Measurements from ENCODE around the gene ERC2. TPM values are rescaled to one million over a fixed set of nuclear protein-coding genes. Genes with fewer than 3 reads are reported as not detected.

ERC2 gene
- total RNA-seq, 1 experiment from 2014 or later = 0.90 TPM

GRCh38 chr3:55583475-55583874 lies 884.8 kb downstream of the ERC2 start:
- Histone ChIP-seq H3K27me3 (replicated peaks; ENCODE audit: insufficient read depth, low read depth, low read length, poor library complexity) (no peaks in the 10 kb centered on the region), H3K4me3 (ENCODE audit: low read depth, low read length, poor library complexity, severe bottlenecking) (no peak overlapping the region), H3K36me3 (ENCODE audit: insufficient read depth, low read length, poor library complexity, severe bottlenecking) (no peaks in the 10 kb centered on the region), H3K4me1 (ENCODE audit: insufficient read depth, low read length, poor library complexity, severe bottlenecking) (peaks cover 19% of the 10 kb centered on the region), H3K27ac (ENCODE audit: low read depth, low read length, poor library complexity, severe bottlenecking) (peak overlapping the region; percentile 42), H3K9me3 (ENCODE audit: low read depth, low read length, poor library complexity, severe bottlenecking) (no peaks in the 10 kb centered on the region)
- BruUV-seq (replicated peaks) = no TSS peak
- ChIA-PET CTCF (interaction anchor here (1.3 kb wide), 1 partner anchor 440 kb away, joined by 6 read pairs; no protein-coding TSS in a partner anchor), POLR2A (ENCODE audit: low non-redundant PET) (no interaction called here)
- intact Hi-C loops (cut with micrococcal nuclease; ENCODE audit: unreplicated experiment) = no loop called here
- peak; percentile 64 for DNase-seq (ENCODE audit: low spot score)
- no peak for TF ChIP-seq CTCF (conservative IDR thresholded peaks at IDR 0.05; ENCODE audit: low read depth, low read length)
- no peak for TF ChIP-seq EZH2 (IDR thresholded peaks at IDR 0.05; ENCODE audit: borderline replicate concordance, low read depth, low read length, poor library complexity, severe bottlenecking)

GRCh38 chr3:55579496-55579895 lies 888.8 kb downstream of the ERC2 start:
- ChIA-PET CTCF (no interaction called here), POLR2A (ENCODE audit: low non-redundant PET) (no interaction called here)
- no peaks in the 10 kb centered on the region for H3K9me3 ChIP-seq (ENCODE audit: low read depth, low read length, poor library complexity, severe bottlenecking)
- BruUV-seq (replicated peaks) = no TSS peak
- peaks cover 7% of the 10 kb centered on the region for H3K4me1 ChIP-seq (ENCODE audit: insufficient read depth, low read length, poor library complexity, severe bottlenecking)
- TF ChIP-seq EZH2 (IDR thresholded peaks at IDR 0.05; ENCODE audit: borderline replicate concordance, low read depth, low read length, poor library complexity, severe bottlenecking) (no peak), CTCF (conservative IDR thresholded peaks at IDR 0.05; ENCODE audit: low read depth, low read length) (no peak)
- H3K27me3 ChIP-seq (replicated peaks; ENCODE audit: insufficient read depth, low read depth, low read length, poor library complexity) = no peaks in the 10 kb centered on the region
- no peak overlapping the region for H3K27ac ChIP-seq (ENCODE audit: low read depth, low read length, poor library complexity, severe bottlenecking)
- intact Hi-C loops (cut with micrococcal nuclease; ENCODE audit: unreplicated experiment) = no loop called here
- H3K4me3 ChIP-seq (ENCODE audit: low read depth, low read length, poor library complexity, severe bottlenecking) = no peak overlapping the region
- H3K36me3 ChIP-seq (ENCODE audit: insufficient read depth, low read length, poor library complexity, severe bottlenecking) = no peaks in the 10 kb centered on the region
- DNase-seq (ENCODE audit: low spot score) = no peak

- POLR2A ChIA-PET (ENCODE audit: low non-redundant PET) = no interaction called here
- intact Hi-C loops (cut with micrococcal nuclease; ENCODE audit: unreplicated experiment) = no loop called here
- DNase-seq (ENCODE audit: low spot score) = no peak
- Histone ChIP-seq H3K27ac (ENCODE audit: low read depth, low read length, poor library complexity, severe bottlenecking) (no peak overlapping the region), H3K36me3 (ENCODE audit: insufficient read depth, low read length, poor library complexity, severe bottlenecking) (no peaks in the 10 kb centered on the region), H3K4me3 (ENCODE audit: low read depth, low read length, poor library complexity, severe bottlenecking) (no peak overlapping the region), H3K27me3 (replicated peaks; ENCODE audit: insufficient read depth, low read depth, low read length, poor library complexity) (no peaks in the 10 kb centered on the region), H3K9me3 (ENCODE audit: low read depth, low read length, poor library complexity, severe bottlenecking) (no peaks in the 10 kb centered on the region), H3K4me1 (ENCODE audit: insufficient read depth, low read length, poor library complexity, severe bottlenecking) (no peaks in the 10 kb centered on the region)
- BruUV-seq (replicated peaks) = no TSS peak
- CTCF ChIA-PET = no interaction called here
- TF ChIP-seq CTCF (conservative IDR thresholded peaks at IDR 0.05; ENCODE audit: low read depth, low read length) (no peak), EZH2 (IDR thresholded peaks at IDR 0.05; ENCODE audit: borderline replicate concordance, low read depth, low read length, poor library complexity, severe bottlenecking) (no peak)
These were observed 891.5 kb downstream of the ERC2 start for GRCh38 chr3:55576621-55577388.

All from A673 (cell line).